ENCODE measurements around the gene COL23A1. TPM values are rescaled to one million over a fixed set of nuclear protein-coding genes. Genes with fewer than 3 reads are reported as not detected.

The COL23A1 gene
- total and polyA plus RNA-seq, 8 donors, result 0.06 to 0.68 (median 0.33) TPM; not detected in 2

- DNase-seq (peak in 2 of 6 donors; percentile 33 to 39), FAIRE-seq (no peak), ATAC-seq (no peak)
- Histone ChIP-seq H3K27ac (no peak overlapping the region), H3K36me3 (no peaks in the 10 kb centered on the region), H3K4me1 (no peaks in the 10 kb centered on the region), H3K9me3 (no peaks in the 10 kb centered on the region), H3K27me3 (no peaks in the 10 kb centered on the region), H3K4me3 (no peak overlapping the region)
- TF ChIP-seq CTCF (IDR thresholded peaks at IDR 0.05), result no peak
- 49 to 57% methylated on average over 15 of the region's 15 CpGs for WGBS, 2 donors
- intact Hi-C loops (cut with DNase I), result no loop called here
Measured at GRCh38 chr5:178348356-178349074, 241.7 kb downstream of the COL23A1 start.

- Histone ChIP-seq H3K9me3 (no peaks in the 10 kb centered on the region), H3K4me1 (no peaks in the 10 kb centered on the region), H3K4me3 (no peak overlapping the region), H3K36me3 (no peaks in the 10 kb centered on the region), H3K27ac (no peak overlapping the region), H3K27me3 (no peaks in the 10 kb centered on the region)
- DNase-seq (peak in 2 of 6 donors; percentile 42 to 43), ATAC-seq (no peak), FAIRE-seq (no peak)
- 65 to 67% methylated on average over 11 of the region's 11 CpGs for WGBS, 2 donors
- TF ChIP-seq CTCF (IDR thresholded peaks at IDR 0.05), result no peak
- intact Hi-C loops (cut with DNase I), result no loop called here
Measured at GRCh38 chr5:178347956-178348355, 242.2 kb downstream of the COL23A1 start.

GRCh38 chr5:178346607-178347334, 243.4 kb downstream of the COL23A1 start:
- intact Hi-C loops (cut with DNase I), result no loop called here
- Histone ChIP-seq H3K36me3 (no peaks in the 10 kb centered on the region), H3K27ac (no peak overlapping the region), H3K9me3 (no peaks in the 10 kb centered on the region), H3K4me3 (no peak overlapping the region), H3K4me1 (no peaks in the 10 kb centered on the region), H3K27me3 (no peaks in the 10 kb centered on the region)
- ATAC-seq (no peak), DNase-seq (peak in 1 of 6 donors; percentile 33), FAIRE-seq (no peak)
- TF ChIP-seq CTCF (IDR thresholded peaks at IDR 0.05), result no peak
- WGBS, 2 donors, result 64 to 74% methylated on average over 20 of the region's 20 CpGs

GRCh38 chr5:178343306-178343705, 246.9 kb downstream of the COL23A1 start:
- no peaks in the 10 kb centered on the region for H3K4me1 ChIP-seq
- WGBS, 2 donors, result 69 to 72% methylated on average over 6 of the region's 6 CpGs
- intact Hi-C loops (cut with DNase I), result no loop called here
- no peak for TF ChIP-seq CTCF (IDR thresholded peaks at IDR 0.05)
- H3K36me3 ChIP-seq, result no peaks in the 10 kb centered on the region
- H3K27ac ChIP-seq, result no peak overlapping the region
- ATAC-seq (no peak), DNase-seq (no peak), FAIRE-seq (no peak)
- no peaks in the 10 kb centered on the region for H3K9me3 ChIP-seq
- H3K27me3 ChIP-seq, result no peaks in the 10 kb centered on the region
- H3K4me3 ChIP-seq, result no peak overlapping the region

- WGBS, 2 donors, result 62 to 76% methylated on average over 10 of the region's 10 CpGs
- no peaks in the 10 kb centered on the region for H3K36me3 ChIP-seq
- intact Hi-C loops (cut with DNase I), result no loop called here
- no peaks in the 10 kb centered on the region for H3K4me1 ChIP-seq
- no peak for ATAC-seq
- no peak overlapping the region for H3K27ac ChIP-seq
- H3K9me3 ChIP-seq, result no peaks in the 10 kb centered on the region
- DNase-seq, result peak in 1 of 6 donors; percentile 23
- no peak overlapping the region for H3K4me3 ChIP-seq
- no peak for FAIRE-seq
- H3K27me3 ChIP-seq, result no peaks in the 10 kb centered on the region
- TF ChIP-seq CTCF (IDR thresholded peaks at IDR 0.05), result no peak
Measured at GRCh38 chr5:178341851-178342140, 248.4 kb downstream of the COL23A1 start.
